SK-N-SH treated with all-trans-retinoic acid at 6 μM for 48 hours (cell line): ENCODE data around the gene DCLK2.

ENCODE experiments used
- BACH2 ChIP-seq: fragments of 250-450 bp; sonication (Bioruptor Pico); IDR thresholded peaks from 2 replicates; pipeline ENCODE4 v1.9.0; 2021; ENCODE audit warnings: mild to moderate bottlenecking, borderline replicate concordance
- ESRRG ChIP-seq: fragments of 250-450 bp; sonication (Bioruptor Pico); IDR thresholded peaks from 2 replicates; pipeline ENCODE4 v1.6.1; 2021; ENCODE audit warnings: mild to moderate bottlenecking
- ISL1 ChIP-seq: fragments of 250-450 bp; sonication (Bioruptor Pico); IDR thresholded peaks from 2 replicates; pipeline ENCODE4 v2.1.2; 2022; ENCODE audit warnings: mild to moderate bottlenecking, moderate library complexity
- RARB ChIP-seq: fragments of 250-450 bp; sonication (Bioruptor Pico); IDR thresholded peaks from 2 replicates; pipeline ENCODE4 v1.8.0; 2021; ENCODE audit warnings: mild to moderate bottlenecking, moderate library complexity
- SNAI2 ChIP-seq: fragments of 250-450 bp; sonication (Bioruptor Pico); IDR thresholded peaks from 2 replicates; pipeline ENCODE4 v1.5.0; 2020; ENCODE audit warnings: mild to moderate bottlenecking, moderate library complexity
- ZFP3 ChIP-seq: fragments of 250-450 bp; sonication (Bioruptor Pico); IDR thresholded peaks from 2 replicates; pipeline ENCODE4 v1.5.0; 2020; ENCODE audit warnings: mild to moderate bottlenecking, moderate library complexity
- ZFP30 ChIP-seq: fragments of 450-650 bp; formaldehyde crosslinking; IDR thresholded peaks from 2 replicates; pipeline ENCODE4 v1.5.0; 2022; ENCODE audit warnings: mild to moderate bottlenecking, moderate library complexity
- ZNF565 ChIP-seq: fragments of 450-650 bp; formaldehyde crosslinking; conservative IDR thresholded peaks from 2 replicates; pipeline ENCODE4 v1.5.0; 2020; ENCODE audit warnings: low read depth, mild to moderate bottlenecking, moderate library complexity
- TF ChIP-seq, protein P1 (sequence below): fragments of 250-450 bp; sonication (Bioruptor Pico); IDR thresholded peaks from 2 replicates; pipeline ENCODE4 v1.8.0; 2020; ENCODE audit warnings: mild to moderate bottlenecking, moderate library complexity, borderline replicate concordance
- TF ChIP-seq, protein P2 (sequence below): fragments of 250-450 bp; sonication (Bioruptor Pico); IDR thresholded peaks from 2 replicates; pipeline ENCODE4 v1.5.0; 2020; ENCODE audit warnings: mild to moderate bottlenecking, moderate library complexity
- TF ChIP-seq, protein P3 (sequence below): fragments of 250-450 bp; sonication (Bioruptor Pico); IDR thresholded peaks from 2 replicates; pipeline ENCODE4 v1.5.1; 2020; ENCODE audit warnings: low read depth, mild to moderate bottlenecking, moderate library complexity

DNA sequence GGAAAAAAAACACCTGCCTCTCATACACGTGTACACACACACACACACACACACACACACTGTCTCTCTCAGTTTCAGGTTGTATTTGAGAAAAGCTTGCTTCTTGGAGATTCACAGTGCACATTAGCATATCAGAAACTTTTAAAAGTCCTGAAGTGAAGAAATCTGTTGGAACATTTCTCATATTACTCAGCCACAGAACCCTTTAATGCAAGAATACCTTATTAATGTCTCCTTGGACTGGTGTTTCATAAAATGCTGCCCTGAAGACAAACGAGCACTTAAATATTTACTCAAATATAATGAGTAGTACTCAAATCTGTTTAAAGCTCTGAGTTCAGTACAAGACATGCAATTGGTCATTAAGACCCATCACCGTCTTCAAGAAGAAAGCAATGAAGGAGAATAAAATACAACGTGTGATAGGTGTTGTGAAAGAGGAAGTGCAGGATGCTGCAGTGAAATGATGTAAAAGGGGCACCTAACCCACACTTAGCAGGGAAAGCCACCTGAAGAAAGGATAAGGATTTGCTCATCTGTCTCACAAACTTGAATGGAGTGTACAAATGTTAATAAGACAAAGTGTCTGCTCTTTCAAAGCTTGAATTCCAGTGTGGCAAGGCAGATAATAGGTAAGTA, 57.0 kb downstream of the DCLK2 start:
- TF ChIP-seq ZNF565 (no peak), ESRRG (CRISPR knock-in tag) (no peak), SNAI2 (CRISPR knock-in tag) (no peak), RARB (no peak), ZFP3 (CRISPR knock-in tag) (no peak), ISL1 (CRISPR knock-in tag) (no peak), BACH2 (no peak), ZFP30 (no peak)
- TF ChIP-seq, protein P1, sequence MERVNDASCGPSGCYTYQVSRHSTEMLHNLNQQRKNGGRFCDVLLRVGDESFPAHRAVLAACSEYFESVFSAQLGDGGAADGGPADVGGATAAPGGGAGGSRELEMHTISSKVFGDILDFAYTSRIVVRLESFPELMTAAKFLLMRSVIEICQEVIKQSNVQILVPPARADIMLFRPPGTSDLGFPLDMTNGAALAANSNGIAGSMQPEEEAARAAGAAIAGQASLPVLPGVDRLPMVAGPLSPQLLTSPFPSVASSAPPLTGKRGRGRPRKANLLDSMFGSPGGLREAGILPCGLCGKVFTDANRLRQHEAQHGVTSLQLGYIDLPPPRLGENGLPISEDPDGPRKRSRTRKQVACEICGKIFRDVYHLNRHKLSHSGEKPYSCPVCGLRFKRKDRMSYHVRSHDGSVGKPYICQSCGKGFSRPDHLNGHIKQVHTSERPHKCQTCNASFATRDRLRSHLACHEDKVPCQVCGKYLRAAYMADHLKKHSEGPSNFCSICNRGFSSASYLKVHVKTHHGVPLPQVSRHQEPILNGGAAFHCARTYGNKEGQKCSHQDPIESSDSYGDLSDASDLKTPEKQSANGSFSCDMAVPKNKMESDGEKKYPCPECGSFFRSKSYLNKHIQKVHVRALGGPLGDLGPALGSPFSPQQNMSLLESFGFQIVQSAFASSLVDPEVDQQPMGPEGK (CRISPR knock-in tag), result no peak
- TF ChIP-seq, protein P2, sequence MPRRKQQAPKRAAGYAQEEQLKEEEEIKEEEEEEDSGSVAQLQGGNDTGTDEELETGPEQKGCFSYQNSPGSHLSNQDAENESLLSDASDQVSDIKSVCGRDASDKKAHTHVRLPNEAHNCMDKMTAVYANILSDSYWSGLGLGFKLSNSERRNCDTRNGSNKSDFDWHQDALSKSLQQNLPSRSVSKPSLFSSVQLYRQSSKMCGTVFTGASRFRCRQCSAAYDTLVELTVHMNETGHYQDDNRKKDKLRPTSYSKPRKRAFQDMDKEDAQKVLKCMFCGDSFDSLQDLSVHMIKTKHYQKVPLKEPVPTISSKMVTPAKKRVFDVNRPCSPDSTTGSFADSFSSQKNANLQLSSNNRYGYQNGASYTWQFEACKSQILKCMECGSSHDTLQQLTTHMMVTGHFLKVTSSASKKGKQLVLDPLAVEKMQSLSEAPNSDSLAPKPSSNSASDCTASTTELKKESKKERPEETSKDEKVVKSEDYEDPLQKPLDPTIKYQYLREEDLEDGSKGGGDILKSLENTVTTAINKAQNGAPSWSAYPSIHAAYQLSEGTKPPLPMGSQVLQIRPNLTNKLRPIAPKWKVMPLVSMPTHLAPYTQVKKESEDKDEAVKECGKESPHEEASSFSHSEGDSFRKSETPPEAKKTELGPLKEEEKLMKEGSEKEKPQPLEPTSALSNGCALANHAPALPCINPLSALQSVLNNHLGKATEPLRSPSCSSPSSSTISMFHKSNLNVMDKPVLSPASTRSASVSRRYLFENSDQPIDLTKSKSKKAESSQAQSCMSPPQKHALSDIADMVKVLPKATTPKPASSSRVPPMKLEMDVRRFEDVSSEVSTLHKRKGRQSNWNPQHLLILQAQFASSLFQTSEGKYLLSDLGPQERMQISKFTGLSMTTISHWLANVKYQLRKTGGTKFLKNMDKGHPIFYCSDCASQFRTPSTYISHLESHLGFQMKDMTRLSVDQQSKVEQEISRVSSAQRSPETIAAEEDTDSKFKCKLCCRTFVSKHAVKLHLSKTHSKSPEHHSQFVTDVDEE, result no peak
- TF ChIP-seq, protein P3, sequence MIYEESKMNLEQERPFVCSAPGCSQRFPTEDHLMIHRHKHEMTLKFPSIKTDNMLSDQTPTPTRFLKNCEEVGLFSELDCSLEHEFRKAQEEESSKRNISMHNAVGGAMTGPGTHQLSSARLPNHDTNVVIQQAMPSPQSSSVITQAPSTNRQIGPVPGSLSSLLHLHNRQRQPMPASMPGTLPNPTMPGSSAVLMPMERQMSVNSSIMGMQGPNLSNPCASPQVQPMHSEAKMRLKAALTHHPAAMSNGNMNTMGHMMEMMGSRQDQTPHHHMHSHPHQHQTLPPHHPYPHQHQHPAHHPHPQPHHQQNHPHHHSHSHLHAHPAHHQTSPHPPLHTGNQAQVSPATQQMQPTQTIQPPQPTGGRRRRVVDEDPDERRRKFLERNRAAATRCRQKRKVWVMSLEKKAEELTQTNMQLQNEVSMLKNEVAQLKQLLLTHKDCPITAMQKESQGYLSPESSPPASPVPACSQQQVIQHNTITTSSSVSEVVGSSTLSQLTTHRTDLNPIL, result no peak
